HT1080 (cell line): ENCODE measurements around the gene C12orf75. TPM values are rescaled to one million over a fixed set of nuclear protein-coding genes. Genes with fewer than 3 reads are reported as not detected.
"Not testable (repeated sequence)": the region's sequence is repeated elsewhere in the genome, so short reads cannot be mapped to it uniquely, and the experiment has no call there.

Source experiments
- DNase-seq: peaks from one replicate; pipeline ENCODE4 v3.0.0-alpha.2; 2015; ENCODE audit warnings: low read depth
- total RNA-seq: library from RNA; depleted of rRNA; stranded (reverse); fragments of >200 nt; shearing (Covaris generic); gene quantifications from 2 replicates; pipeline ENCODE4 v1.2.3, GENCODE V29; 2014

Gene C12orf75
- total RNA-seq, 1 experiment from 2014 or later: 132 TPM

GRCh38 chr12:105309384-105309783 lies 21.1 kb upstream of the C12orf75 start:
- DNase-seq: not testable (repeated sequence)

- not testable (repeated sequence) for DNase-seq
These were observed 19.9 kb upstream of the C12orf75 start for GRCh38 chr12:105310476-105311085.

GRCh38 chr12:105311936-105312335 lies 18.6 kb upstream of the C12orf75 start:
- DNase-seq: not testable (repeated sequence)

GRCh38 chr12:105313755-105314154 lies 16.7 kb upstream of the C12orf75 start:
- not testable (repeated sequence) for DNase-seq

- DNase-seq: no peak
These were observed 15.4 kb upstream of the C12orf75 start for GRCh38 chr12:105315130-105315529.

- no peak for DNase-seq
These were observed 14.8 kb upstream of the C12orf75 start for GRCh38 chr12:105315726-105316125.

- peak; percentile 48 for DNase-seq
These were observed 13.3 kb upstream of the C12orf75 start for GRCh38 chr12:105316931-105317852.

GRCh38 chr12:105317942-105318621 lies 12.4 kb upstream of the C12orf75 start:
- no peak for DNase-seq

- DNase-seq: no peak
These were observed 11.6 kb upstream of the C12orf75 start for GRCh38 chr12:105318651-105319483.

- no peak for DNase-seq
These were observed 10.7 kb upstream of the C12orf75 start for GRCh38 chr12:105319691-105320209.

- no peak for DNase-seq
These were observed 9.4 kb upstream of the C12orf75 start for GRCh38 chr12:105321125-105321524.

- DNase-seq: no peak
These were observed 8.4 kb upstream of the C12orf75 start for GRCh38 chr12:105322070-105322469.

GRCh38 chr12:105324704-105325103 lies 5.8 kb upstream of the C12orf75 start:
- DNase-seq: no peak

GRCh38 chr12:105325117-105325516 lies 5.4 kb upstream of the C12orf75 start:
- no peak for DNase-seq

GRCh38 chr12:105329926-105330282 lies 587 bp upstream of the C12orf75 start:
- DNase-seq: no peak

- DNase-seq: no peak
These were observed 677 bp downstream of the C12orf75 start for GRCh38 chr12:105330931-105331804.

- peak; percentile 31 for DNase-seq
These were observed 1.3 kb downstream of the C12orf75 start for GRCh38 chr12:105331805-105332251.

- not testable (repeated sequence) for DNase-seq
These were observed 1.8 kb downstream of the C12orf75 start for GRCh38 chr12:105332286-105332685.

- no peak for DNase-seq
These were observed 2.4 kb downstream of the C12orf75 start for GRCh38 chr12:105332925-105333324.

GRCh38 chr12:105334001-105334400 lies 3.5 kb downstream of the C12orf75 start:
- DNase-seq: no peak
